Caco-2 (cell line): ENCODE results near the gene PLEKHG4B. TPM values are rescaled to one million over a fixed set of nuclear protein-coding genes. Genes with fewer than 3 reads are reported as not detected.

Experiments used
- BruUV-seq: library from RNA; stranded (reverse); fragments of 400-500 nt; replicated peaks from 2 replicates; lab custom pipeline; 2021; lab: Mats Ljungman, UMichigan
- CTCF ChIA-PET: fragments of 300-600 bp; sonication (Branson Sonifier 250); formaldehyde crosslinking; loops from one replicate; lab custom pipeline; 2022; ENCODE audit warnings: antibody characterized with exemption; lab: Charles Lee
- POLR2A ChIA-PET: fragments of 300-600 bp; sonication (Branson Sonifier 250); formaldehyde crosslinking; loops from one replicate; lab custom pipeline; 2022; ENCODE audit warnings: antibody characterized with exemption; lab: Charles Lee
- DNase-seq, 2 experiments: peaks; one replicate each; pipeline versions ENCODE4 v3.0.0 to v3.0.0-alpha.2; 2020 to 2022
- H3K27me3 ChIP-seq: replicated peaks from 2 replicates; pipeline ENCODE4 v1.6.0; 2011; ENCODE audit warnings: low read length; ENCODE audit not compliant: control insufficient read depth, insufficient read depth
- H3K36me3 ChIP-seq: 2 replicates; pipeline ENCODE4 v1.5.1; 2011; ENCODE audit warnings: low read length; ENCODE audit not compliant: control insufficient read depth, insufficient read depth
- H3K4me1 ChIP-seq: fragments of 250-450 bp; sonication (Bioruptor Pico); 2 replicates; pipeline ENCODE4 v1.5.1; 2020; ENCODE audit warnings: mild to moderate bottlenecking
- H3K4me3 ChIP-seq: 2 replicates; pipeline ENCODE4 v1.5.1; 2011; ENCODE audit warnings: low read depth, mild to moderate bottlenecking, control low read depth, low read length
- H3K9me3 ChIP-seq: fragments of 250-450 bp; sonication (Bioruptor Pico); 2 replicates; pipeline ENCODE4 v1.5.1; 2020; ENCODE audit warnings: mild to moderate bottlenecking, moderate library complexity
- H3K27ac Mint-ChIP-seq: one replicate; pipeline ENCODE4 v1.8.0; 2022; ENCODE audit warnings: mixed read lengths; ENCODE audit not compliant: unreplicated experiment
- H3K27me3 Mint-ChIP-seq: one replicate; pipeline ENCODE4 v1.8.0; 2022; ENCODE audit warnings: mixed read lengths; ENCODE audit not compliant: insufficient read depth, unreplicated experiment
- H3K36me3 Mint-ChIP-seq: one replicate; pipeline ENCODE4 v1.8.0; 2022; ENCODE audit warnings: mild to moderate bottlenecking, mixed read lengths; ENCODE audit not compliant: insufficient read depth, unreplicated experiment
- H3K4me1 Mint-ChIP-seq: one replicate; pipeline ENCODE4 v1.8.0; 2022; ENCODE audit warnings: low read depth, mixed read lengths; ENCODE audit not compliant: unreplicated experiment
- H3K4me3 Mint-ChIP-seq: one replicate; pipeline ENCODE4 v1.8.0; 2022; ENCODE audit warnings: mild to moderate bottlenecking, moderate library complexity, mixed read lengths; ENCODE audit not compliant: unreplicated experiment
- H3K9me3 Mint-ChIP-seq: one replicate; pipeline ENCODE4 v1.8.0; 2022; ENCODE audit warnings: mixed read lengths; ENCODE audit not compliant: unreplicated experiment
- CTCF ChIP-seq, 2 experiments: fragments of 200-600 bp in 1 of 2; IDR thresholded peaks; 1 replicate in 1 of 2; 2 replicates in 1 of 2; pipeline versions ENCODE4 v1.5.1 to v1.8.0; 2011 to 2022; ENCODE audit warnings: antibody characterized with exemption in 1 of 2, control low read depth in 1 of 2, inconsistent platforms in 1 of 2, low read depth in 1 of 2, low read length in 1 of 2, mild to moderate bottlenecking in 1 of 2, moderate library complexity in 1 of 2; ENCODE audit not compliant: insufficient read depth in 1 of 2, severe bottlenecking in 1 of 2, unreplicated experiment in 1 of 2
- intact Hi-C: fragments of 100-400 bp; cut with micrococcal nuclease; formaldehyde crosslinking; loops from one replicate; pipeline ENCODE4 v1.10.0; 2022; ENCODE audit not compliant: unreplicated experiment
- total RNA-seq: library from RNA; stranded (reverse); gene quantifications from 2 replicates; pipeline ENCODE4 v1.2.3, GENCODE V29; 2022

PLEKHG4B gene
- total RNA-seq, 1 experiment from 2014 or later: 15.0 TPM

- Histone ChIP-seq H3K36me3 (no peaks in the 10 kb centered on the region), H3K9me3 (no peaks in the 10 kb centered on the region), H3K27me3 (no peaks in the 10 kb centered on the region), H3K4me1 (no peaks in the 10 kb centered on the region), H3K4me3 (no peak overlapping the region)
- intact Hi-C loops: no loop called here
- Mint-ChIP-seq H3K27ac (no peak overlapping the region), H3K4me3 (no peak overlapping the region), H3K9me3 (no peaks in the 10 kb centered on the region), H3K36me3 (peaks cover 12% of the 10 kb centered on the region), H3K27me3 (no peaks in the 10 kb centered on the region), H3K4me1 (no peaks in the 10 kb centered on the region)
- BruUV-seq: no TSS peak
- TF ChIP-seq CTCF (IDR thresholded peaks at IDR 0.05; ENCODE audit: insufficient read depth in 1 of 2, low read depth in 1 of 2, low read length in 1 of 2, severe bottlenecking in 1 of 2, unreplicated experiment in 1 of 2): no peak
- ChIA-PET CTCF (no interaction called here), POLR2A (no interaction called here)
- no peak for DNase-seq
Measured at GRCh38 chr5:169071-169727, 77.2 kb downstream of the PLEKHG4B start.

GRCh38 chr5:169728-170094, 77.7 kb downstream of the PLEKHG4B start:
- Mint-ChIP-seq H3K27me3 (no peaks in the 10 kb centered on the region), H3K4me3 (no peak overlapping the region), H3K4me1 (no peaks in the 10 kb centered on the region), H3K36me3 (peaks cover 7% of the 10 kb centered on the region), H3K9me3 (no peaks in the 10 kb centered on the region), H3K27ac (no peak overlapping the region)
- Histone ChIP-seq H3K27me3 (no peaks in the 10 kb centered on the region), H3K36me3 (no peaks in the 10 kb centered on the region), H3K4me1 (no peaks in the 10 kb centered on the region), H3K9me3 (no peaks in the 10 kb centered on the region), H3K4me3 (no peak overlapping the region)
- no TSS peak for BruUV-seq
- ChIA-PET POLR2A (no interaction called here), CTCF (no interaction called here)
- intact Hi-C loops: no loop called here
- DNase-seq: no peak
- TF ChIP-seq CTCF (IDR thresholded peaks at IDR 0.05; ENCODE audit: insufficient read depth in 1 of 2, low read depth in 1 of 2, low read length in 1 of 2, severe bottlenecking in 1 of 2, unreplicated experiment in 1 of 2): no peak

- Histone ChIP-seq H3K4me3 (no peak overlapping the region), H3K9me3 (no peaks in the 10 kb centered on the region), H3K27me3 (no peaks in the 10 kb centered on the region), H3K36me3 (no peaks in the 10 kb centered on the region), H3K4me1 (0 out of 2 replicates have a peak, but pooled peaks cover under 1% of the 10 kb centered on the region)
- H3K36me3 Mint-ChIP-seq: peaks cover 6% of the 10 kb centered on the region
- no TSS peak for BruUV-seq
- no peaks in the 10 kb centered on the region for H3K27me3 Mint-ChIP-seq
- CTCF ChIA-PET: no interaction called here
- no peak overlapping the region for H3K4me3 Mint-ChIP-seq
- no peaks in the 10 kb centered on the region for H3K9me3 Mint-ChIP-seq
- TF ChIP-seq CTCF (IDR thresholded peaks at IDR 0.05; ENCODE audit: insufficient read depth in 1 of 2, low read depth in 1 of 2, low read length in 1 of 2, severe bottlenecking in 1 of 2, unreplicated experiment in 1 of 2): no peak
- H3K4me1 Mint-ChIP-seq: peaks cover under 1% of the 10 kb centered on the region
- intact Hi-C loops: no loop called here
- peak in 1 of 2 experiments; percentile 22 for DNase-seq
- POLR2A ChIA-PET: no interaction called here
- no peak overlapping the region for H3K27ac Mint-ChIP-seq
Measured at GRCh38 chr5:170971-171800, 79.2 kb downstream of the PLEKHG4B start.
